NCI-H2029 (cell line): ENCODE measurements around the gene KIAA0040.
A peak's percentile ranks its signal among the peaks of the same experiment; 100 is the strongest.

Experiments used
- DNase-seq: peaks from one replicate; lab custom pipeline; 2025; lab: John Stamatoyannopoulos, UW

The KIAA0040 gene

GRCh38 chr1:175192630-175193526 lies at the start of gene KIAA0040:
TSS of gene KIAA0040 (minus strand) at chr1:175192776. CDS start at chr1:175161013, 31,763 bp downstream.
- peak; percentile 11 for DNase-seq

GRCh38 chr1:175237389-175237788 lies 44.8 kb upstream of the KIAA0040 start:
- no peak for DNase-seq

GRCh38 chr1:175234639-175235038 lies 42.1 kb upstream of the KIAA0040 start:
- no peak for DNase-seq

- peak; percentile 32 for DNase-seq
These were observed 39.8 kb upstream of the KIAA0040 start for GRCh38 chr1:175232335-175232734.

GRCh38 chr1:175225805-175226129 lies 33.2 kb upstream of the KIAA0040 start:
- DNase-seq: no peak

GRCh38 chr1:175222296-175222938 lies 29.8 kb upstream of the KIAA0040 start:
- DNase-seq: no peak

GRCh38 chr1:175221557-175222175 lies 29.1 kb upstream of the KIAA0040 start:
- DNase-seq: no peak

GRCh38 chr1:175220853-175221556 lies 28.4 kb upstream of the KIAA0040 start:
- no peak for DNase-seq

GRCh38 chr1:175219774-175220173 lies 27.2 kb upstream of the KIAA0040 start:
- DNase-seq: no peak

GRCh38 chr1:175218786-175219434 lies 26.3 kb upstream of the KIAA0040 start:
- DNase-seq: no peak

GRCh38 chr1:175217721-175218531 lies 25.4 kb upstream of the KIAA0040 start:
- DNase-seq: no peak

- no peak for DNase-seq
These were observed 23.9 kb upstream of the KIAA0040 start for GRCh38 chr1:175216444-175216843.

GRCh38 chr1:175211656-175212055 lies 19.1 kb upstream of the KIAA0040 start:
- no peak for DNase-seq

- DNase-seq: no peak
These were observed 18.2 kb upstream of the KIAA0040 start for GRCh38 chr1:175210744-175211143.

- no peak for DNase-seq
These were observed 16.9 kb upstream of the KIAA0040 start for GRCh38 chr1:175209493-175209921.

- DNase-seq: no peak
These were observed 16.4 kb upstream of the KIAA0040 start for GRCh38 chr1:175208773-175209492.

GRCh38 chr1:175207971-175208370 lies 15.4 kb upstream of the KIAA0040 start:
- peak; percentile 48 for DNase-seq

GRCh38 chr1:175206687-175207086 lies 14.1 kb upstream of the KIAA0040 start:
- DNase-seq: no peak

- no peak for DNase-seq
These were observed 11.8 kb upstream of the KIAA0040 start for GRCh38 chr1:175204330-175204729.

GRCh38 chr1:175203570-175204068 lies 11.0 kb upstream of the KIAA0040 start:
- no peak for DNase-seq
